Prostate gland (tissue), 1 donor: ENCODE measurements around the gene RBKS.

ENCODE experiments used
- POLR2A ChIP-seq: fragments of 450-650 bp; IDR thresholded peaks from one replicate; pipeline ENCODE4 v1.6.1; 2016; ENCODE audit warnings: antibody characterized with exemption, mild to moderate bottlenecking
- POLR2AphosphoS5 ChIP-seq: sonication (generic); formaldehyde crosslinking; IDR thresholded peaks from one replicate; pipeline ENCODE4 v1.6.1; 2017; ENCODE audit warnings: antibody characterized with exemption

DNA sequence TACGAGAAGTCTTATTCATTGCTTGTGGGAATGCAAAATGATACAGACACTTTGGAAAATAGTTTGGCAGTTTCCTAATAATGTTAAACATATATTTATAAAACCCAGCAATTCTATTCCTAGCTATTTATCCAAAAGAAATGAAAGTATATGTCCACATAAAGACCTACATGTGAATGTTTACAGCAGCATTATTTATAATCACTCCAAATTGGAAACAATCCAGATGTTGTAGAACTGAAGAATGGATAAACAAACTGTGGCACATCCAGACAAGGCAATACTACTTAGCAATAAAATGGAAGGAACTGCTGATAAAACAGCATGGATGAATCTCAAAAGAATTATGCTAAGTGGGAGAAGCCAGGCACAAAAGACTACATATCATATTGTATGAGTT is 99.4 kb downstream of the RBKS start:
- TF ChIP-seq POLR2A (no peak), POLR2AphosphoS5 (no peak)
